ENCODE measurements around the gene GAS2L3. TPM values are rescaled to one million over a fixed set of nuclear protein-coding genes. Genes with fewer than 3 reads are reported as not detected.

Gene GAS2L3
- total RNA-seq, 1 donor from 2014 or later = 1.3 TPM

- no peak for DNase-seq (ENCODE audit: low spot score)
- ATAC-seq = no peak
These were observed 83.4 kb downstream of the GAS2L3 start for GRCh38 chr12:100656856-100657255.

- ATAC-seq (no peak), DNase-seq (ENCODE audit: low spot score) (no peak)
These were observed 87.9 kb downstream of the GAS2L3 start for GRCh38 chr12:100661300-100661951.

- DNase-seq (ENCODE audit: low spot score) (no peak), ATAC-seq (no peak)
These were observed 93.1 kb downstream of the GAS2L3 start for GRCh38 chr12:100666588-100666987.

DNA sequence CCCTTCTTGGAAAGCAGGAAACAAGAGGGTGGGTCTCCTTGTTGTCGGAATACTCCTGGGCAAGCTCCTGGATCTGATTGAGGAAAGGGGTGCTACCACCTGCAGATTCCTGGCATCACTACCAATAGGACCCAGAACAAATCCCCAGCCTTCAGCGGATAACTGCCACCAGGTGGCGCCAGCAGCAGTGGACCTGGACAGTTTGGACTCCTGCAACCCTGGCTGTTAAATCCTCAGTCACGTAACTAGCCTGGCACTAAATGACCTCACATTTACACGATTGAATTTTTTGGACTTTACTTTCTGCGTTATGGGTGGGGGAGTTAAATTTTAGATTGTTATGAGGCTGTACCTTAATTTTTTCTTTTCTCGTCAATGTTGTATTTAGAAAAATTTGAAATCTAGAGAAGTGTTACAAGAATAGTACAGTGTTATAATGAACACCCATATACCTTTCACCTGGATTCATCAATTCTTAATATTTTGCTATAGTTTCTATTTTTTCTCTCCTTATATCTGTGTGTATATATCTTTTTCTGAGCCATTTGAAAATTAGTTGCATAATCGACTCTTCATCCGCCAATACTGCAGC, 95.6 kb downstream of the GAS2L3 start:
- ATAC-seq = peak; percentile 99
- DNase-seq (ENCODE audit: low spot score) = peak; percentile 79

DNA sequence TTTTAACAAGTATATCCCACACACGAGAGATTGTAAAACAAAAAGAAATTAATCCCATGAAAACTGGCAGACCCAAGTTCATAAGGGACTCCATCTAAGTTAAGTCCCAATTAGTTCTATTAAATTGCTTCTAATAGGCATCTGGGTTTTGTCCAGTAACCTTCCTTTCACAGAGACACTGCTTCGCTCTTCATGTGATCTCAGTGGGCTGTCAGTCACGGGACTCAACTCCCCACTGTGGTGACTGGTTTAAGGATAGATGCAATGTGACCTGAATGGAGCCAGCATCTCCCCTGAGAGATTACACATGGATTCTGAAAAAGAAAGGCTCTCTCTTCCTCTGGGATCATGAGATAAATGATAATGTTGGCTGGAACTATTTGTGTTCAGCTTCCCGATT, 96.4 kb downstream of the GAS2L3 start:
- no peak for DNase-seq (ENCODE audit: low spot score)
- no peak for ATAC-seq

DNA sequence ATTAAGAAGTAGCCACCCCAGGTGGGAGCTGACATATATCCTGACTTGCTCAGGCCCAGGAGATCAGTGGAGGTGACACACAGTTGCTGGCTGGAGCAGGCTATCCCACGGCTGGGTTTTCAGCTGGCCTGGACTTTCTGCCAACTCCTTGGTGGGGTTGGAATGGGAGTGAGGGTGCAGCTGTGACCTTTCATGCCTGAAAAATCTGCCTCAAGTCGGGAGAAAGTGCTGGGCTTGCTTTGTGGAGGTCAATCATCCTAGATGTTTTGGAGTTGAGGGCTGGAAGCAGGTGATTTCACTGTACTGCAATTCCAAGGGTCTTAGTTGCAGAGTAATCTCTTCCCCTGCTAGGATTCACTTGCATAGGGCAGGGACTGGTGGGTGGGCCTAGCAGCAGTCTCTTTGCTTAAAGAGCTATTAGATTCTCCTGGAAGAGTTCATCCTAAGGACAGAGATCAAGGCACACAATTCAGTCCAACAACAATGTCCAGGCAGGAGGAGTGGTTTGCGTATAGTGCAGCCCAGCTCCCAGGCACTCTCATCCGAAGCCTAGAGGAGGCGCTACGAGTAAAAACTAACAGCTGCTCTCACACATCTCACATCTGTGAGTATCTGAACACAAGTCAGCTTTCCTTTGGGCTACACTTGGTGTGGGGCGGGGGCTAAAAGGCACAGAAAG, 98.1 kb downstream of the GAS2L3 start:
- DNase-seq (ENCODE audit: low spot score) (no peak), ATAC-seq (no peak)

DNA sequence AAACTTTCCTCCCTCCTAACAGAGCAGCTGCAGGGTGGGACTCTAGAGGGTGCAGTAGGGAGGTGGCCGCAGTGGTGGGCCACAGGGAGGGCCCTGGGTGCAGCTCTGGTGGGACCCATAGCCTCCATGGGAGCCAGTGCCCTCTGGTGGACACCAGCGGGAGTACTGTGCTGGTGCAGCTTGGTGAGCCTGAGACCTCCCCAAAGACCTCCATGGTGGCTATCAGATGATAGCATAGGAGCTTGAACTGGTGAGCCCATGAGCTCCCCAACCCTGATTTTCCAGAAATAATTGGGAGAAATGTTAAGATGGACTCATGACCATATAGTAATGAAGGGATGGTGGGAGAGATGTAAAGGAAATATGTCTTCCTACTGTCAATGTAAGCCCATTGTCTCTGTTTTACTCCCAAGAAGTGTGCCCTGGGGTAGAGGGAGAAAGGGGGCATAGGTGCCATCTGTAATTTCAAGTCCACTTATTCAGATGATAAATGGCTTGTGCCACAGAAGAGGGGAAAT, 98.7 kb downstream of the GAS2L3 start:
- ATAC-seq (peak; percentile 73), DNase-seq (ENCODE audit: low spot score) (no peak)

- DNase-seq (ENCODE audit: low spot score) (no peak), ATAC-seq (no peak)
These were observed 100.8 kb downstream of the GAS2L3 start for GRCh38 chr12:100674036-100674888.

Other genes with a start within 250 kb of the GAS2L3 start
- 0.23 TPM for gene SLC17A8, start 216.6 kb upstream of the GAS2L3 start, total RNA-seq
- gene NR1H4, start 99.8 kb upstream of the GAS2L3 start, total RNA-seq = 61.6 TPM
- 0.35 TPM for gene ANO4, start 221.1 kb downstream of the GAS2L3 start, total RNA-seq

All from left lobe of liver (tissue), 2 donors.